ENCODE data around the gene CRB1. TPM values are rescaled to one million over a fixed set of nuclear protein-coding genes. Genes with fewer than 3 reads are reported as not detected.

Gene CRB1
- total RNA-seq, 1 experiment from 2014 or later: not detected

GRCh38 chr1:197286634-197287033, 18.6 kb downstream of the CRB1 start:
- H3K79me2 ChIP-seq (ENCODE audit: insufficient read depth, low read length): no peaks in the 10 kb centered on the region
- no peak overlapping the region for H2BK120ac ChIP-seq (ENCODE audit: low read depth, low read length, poor library complexity, severe bottlenecking)
- H3K4me1 ChIP-seq (ENCODE audit: insufficient read depth, low read length): no peaks in the 10 kb centered on the region; the same call in 1 of the 2 replicates
- H2BK12ac ChIP-seq (ENCODE audit: insufficient read length, low read depth, low read length): no peak overlapping the region
- H4K8ac ChIP-seq (replicated peaks; ENCODE audit: insufficient read length, low read depth, low read length): no peak overlapping the region
- H2AK5ac ChIP-seq (ENCODE audit: insufficient read length, low read length): no peak overlapping the region
- Mint-ChIP-seq H3K4me3 (no peak overlapping the region), H3K27me3 (ENCODE audit: low read depth) (0 out of 2 replicates have a peak, but pooled peaks cover under 1% of the 10 kb centered on the region), H3K27ac (no peak overlapping the region), H3K9me3 (no peaks in the 10 kb centered on the region), H3K36me3 (ENCODE audit: insufficient read depth in 1 of 3, low read depth in 3 of 3) (no peaks in the 10 kb centered on the region), H3K4me1 (peaks cover 5 to 8% of the 10 kb centered on the region in 2 experiments)
- H3K18ac ChIP-seq (ENCODE audit: insufficient read length, low read depth, low read length): no peak overlapping the region
- no peaks in the 10 kb centered on the region for H3K27me3 ChIP-seq (ENCODE audit: insufficient read depth, low read length)
- no CpG with 5 or more reads among the region's 1 CpG for WGBS (ENCODE audit: extremely low coverage, insufficient read length, low lambda C conversion rate)
- no peak overlapping the region for H2BK5ac ChIP-seq (ENCODE audit: insufficient read length, low read length)
- no peak overlapping the region for H2BK15ac ChIP-seq (ENCODE audit: low read depth, low read length)
- no peak overlapping the region for H2AFZ ChIP-seq (ENCODE audit: low read length)
- no peak overlapping the region for H3K27ac ChIP-seq (ENCODE audit: insufficient read length, low read depth, low read length)
- no peak overlapping the region for H4K5ac ChIP-seq (ENCODE audit: insufficient read length, low read depth, low read length)
- H3K4me2 ChIP-seq (ENCODE audit: insufficient read depth, insufficient read length, low read length): no peak overlapping the region
- DNase-seq: no peak
- TF ChIP-seq, protein P1, sequence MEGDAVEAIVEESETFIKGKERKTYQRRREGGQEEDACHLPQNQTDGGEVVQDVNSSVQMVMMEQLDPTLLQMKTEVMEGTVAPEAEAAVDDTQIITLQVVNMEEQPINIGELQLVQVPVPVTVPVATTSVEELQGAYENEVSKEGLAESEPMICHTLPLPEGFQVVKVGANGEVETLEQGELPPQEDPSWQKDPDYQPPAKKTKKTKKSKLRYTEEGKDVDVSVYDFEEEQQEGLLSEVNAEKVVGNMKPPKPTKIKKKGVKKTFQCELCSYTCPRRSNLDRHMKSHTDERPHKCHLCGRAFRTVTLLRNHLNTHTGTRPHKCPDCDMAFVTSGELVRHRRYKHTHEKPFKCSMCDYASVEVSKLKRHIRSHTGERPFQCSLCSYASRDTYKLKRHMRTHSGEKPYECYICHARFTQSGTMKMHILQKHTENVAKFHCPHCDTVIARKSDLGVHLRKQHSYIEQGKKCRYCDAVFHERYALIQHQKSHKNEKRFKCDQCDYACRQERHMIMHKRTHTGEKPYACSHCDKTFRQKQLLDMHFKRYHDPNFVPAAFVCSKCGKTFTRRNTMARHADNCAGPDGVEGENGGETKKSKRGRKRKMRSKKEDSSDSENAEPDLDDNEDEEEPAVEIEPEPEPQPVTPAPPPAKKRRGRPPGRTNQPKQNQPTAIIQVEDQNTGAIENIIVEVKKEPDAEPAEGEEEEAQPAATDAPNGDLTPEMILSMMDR (conservative IDR thresholded peaks at IDR 0.05): no peak
- no peak overlapping the region for H2BK20ac ChIP-seq (ENCODE audit: low read depth, low read length, poor library complexity, severe bottlenecking)
- no peak overlapping the region for H3K14ac ChIP-seq (ENCODE audit: insufficient read depth, low read length)
- no peak overlapping the region for H3K9ac ChIP-seq (ENCODE audit: extremely low read depth, insufficient read length, low read length)
- no peaks in the 10 kb centered on the region for H3K23me2 ChIP-seq (ENCODE audit: insufficient read length, low read depth, low read length, poor library complexity, severe bottlenecking)
- H4K91ac ChIP-seq (ENCODE audit: insufficient read length, low read depth, low read length): no peak overlapping the region
- H3K56ac ChIP-seq (ENCODE audit: insufficient read length, low read depth, low read length): no peak overlapping the region
- no peaks in the 10 kb centered on the region for H4K20me1 ChIP-seq (ENCODE audit: control insufficient read depth, insufficient read depth, insufficient read length)
- no peaks in the 10 kb centered on the region for H3K79me1 ChIP-seq (ENCODE audit: insufficient read depth, low read depth, low read length, poor library complexity, severe bottlenecking)
- no peak overlapping the region for H3K23ac ChIP-seq (ENCODE audit: insufficient read length, low read depth, low read length)
- no peak overlapping the region for H3K4ac ChIP-seq (ENCODE audit: low read depth, low read length)
- H3K9me3 ChIP-seq (ENCODE audit: control insufficient read depth, low read depth, low read length): no peaks in the 10 kb centered on the region
- no peak overlapping the region for H3T11ph ChIP-seq (ENCODE audit: low read length)
